ENCODE data around the gene FOXO3. TPM values are rescaled to one million over a fixed set of nuclear protein-coding genes. Genes with fewer than 3 reads are reported as not detected.

The FOXO3 gene
- total RNA-seq, 1 donor from 2014 or later: 43.3 TPM

GRCh38 chr6:108721286-108721685 is 160.6 kb downstream of the FOXO3 start:
- no peak overlapping the region for H3K4me3 Mint-ChIP-seq
- H3K4me1 Mint-ChIP-seq (ENCODE audit: unreplicated experiment): peaks cover 21% of the 10 kb centered on the region
- H3K27ac Mint-ChIP-seq: peak overlapping the region; percentile 8
- H3K27me3 Mint-ChIP-seq: peaks cover 4% of the 10 kb centered on the region
- H3K36me3 Mint-ChIP-seq: peaks cover 6% of the 10 kb centered on the region
- no peak for DNase-seq (ENCODE audit: extremely low spot score, unreplicated experiment)
- peaks cover 6% of the 10 kb centered on the region for H3K9me3 Mint-ChIP-seq
- TF ChIP-seq CTCF (conservative IDR thresholded peaks at IDR 0.05): no peak

GRCh38 chr6:108723594-108723993 is 162.9 kb downstream of the FOXO3 start:
- Mint-ChIP-seq H3K36me3 (peaks cover 6% of the 10 kb centered on the region), H3K27me3 (peaks cover 6% of the 10 kb centered on the region)

GRCh38 chr6:108726726-108727339 is 166.1 kb downstream of the FOXO3 start:
- no peak for DNase-seq (ENCODE audit: extremely low spot score, unreplicated experiment)
- Mint-ChIP-seq H3K4me1 (ENCODE audit: unreplicated experiment) (peaks cover 15% of the 10 kb centered on the region), H3K4me3 (no peak overlapping the region), H3K27me3 (peaks cover 22% of the 10 kb centered on the region), H3K36me3 (peaks cover 6% of the 10 kb centered on the region), H3K9me3 (peaks cover 6% of the 10 kb centered on the region), H3K27ac (no peak overlapping the region)
- no peak for TF ChIP-seq CTCF (conservative IDR thresholded peaks at IDR 0.05)

More at GRCh38 chr6:108723594-108723993, 162.9 kb downstream of the FOXO3 start:
- Mint-ChIP-seq H3K27ac (no peak overlapping the region), H3K4me3 (no peak overlapping the region), H3K9me3 (peaks cover 6% of the 10 kb centered on the region), H3K4me1 (ENCODE audit: unreplicated experiment) (peaks cover 12% of the 10 kb centered on the region)
- no peak for DNase-seq (ENCODE audit: extremely low spot score, unreplicated experiment)
- no peak for TF ChIP-seq CTCF (conservative IDR thresholded peaks at IDR 0.05)

- H3K36me3 Mint-ChIP-seq: peaks cover 4% of the 10 kb centered on the region
- TF ChIP-seq CTCF (conservative IDR thresholded peaks at IDR 0.05): no peak
- no peak for DNase-seq (ENCODE audit: extremely low spot score, unreplicated experiment)
- peaks cover 18% of the 10 kb centered on the region for H3K4me1 Mint-ChIP-seq (ENCODE audit: unreplicated experiment)
- H3K4me3 Mint-ChIP-seq: no peak overlapping the region
- H3K27me3 Mint-ChIP-seq: peaks cover 23% of the 10 kb centered on the region
- no peak overlapping the region for H3K27ac Mint-ChIP-seq
- peaks cover 4% of the 10 kb centered on the region for H3K9me3 Mint-ChIP-seq
Measured at GRCh38 chr6:108727966-108728730, 167.4 kb downstream of the FOXO3 start.

- no peak for TF ChIP-seq CTCF (conservative IDR thresholded peaks at IDR 0.05)
- H3K27ac Mint-ChIP-seq: no peak overlapping the region
- no peak overlapping the region for H3K4me3 Mint-ChIP-seq
- no peaks in the 10 kb centered on the region for H3K36me3 Mint-ChIP-seq
- no peak for DNase-seq (ENCODE audit: extremely low spot score, unreplicated experiment)
- no peaks in the 10 kb centered on the region for H3K9me3 Mint-ChIP-seq
- H3K4me1 Mint-ChIP-seq (ENCODE audit: unreplicated experiment): peaks cover 18% of the 10 kb centered on the region
- H3K27me3 Mint-ChIP-seq: peaks cover 25% of the 10 kb centered on the region
Measured at GRCh38 chr6:108728826-108729225, 168.1 kb downstream of the FOXO3 start.

Data from type B pancreatic cell (in vitro differentiated cells).